K562 (cell line): ENCODE results near the gene TRIM37.

Experiments used
- FOXM1 ChIP-seq, 2 experiments: fragments of 450-650 bp in 1 of 2; sonication (generic) in 1 of 2; formaldehyde crosslinking in 1 of 2; IDR thresholded peaks; 2 replicates each; pipeline versions ENCODE4 v1.6.1 to v1.9.0; 2017 to 2022; ENCODE audit warnings: low read depth in 2 of 2, mild to moderate bottlenecking in 2 of 2, missing genetic modification reagents in 1 of 2, moderate library complexity in 1 of 2
- HCFC1 ChIP-seq: IDR thresholded peaks from 2 replicates; pipeline ENCODE4 v1.6.1; 2012; ENCODE audit warnings: low read depth, low read length, improper control_type of control experiment
- POLR2A ChIP-seq: fragments of 450-650 bp; conservative IDR thresholded peaks from 2 replicates; pipeline ENCODE4 v1.6.1; 2016
- RCOR1 ChIP-seq, 2 experiments: IDR thresholded peaks; 2 replicates each; pipeline ENCODE4 v1.6.1; 2012; ENCODE audit warnings: low read depth in 2 of 2, low read length in 2 of 2, borderline replicate concordance in 1 of 2, improper control_type of control experiment in 1 of 2

- TF ChIP-seq RCOR1 (IDR thresholded peaks at IDR 0.05; ENCODE audit: borderline replicate concordance in 1 of 2, low read depth in 2 of 2, low read length in 2 of 2): no peak
- TF ChIP-seq HCFC1: no peak
- no peak for TF ChIP-seq FOXM1 (IDR thresholded peaks at IDR 0.05; ENCODE audit: low read depth)
- TF ChIP-seq FOXM1 (CRISPR knock-in tag; IDR thresholded peaks at IDR 0.05; ENCODE audit: low read depth): no peak
- no peak for TF ChIP-seq POLR2A
These were observed 18.0 kb upstream of the TRIM37 start for GRCh38 chr17:59124665-59125064.
